ENCODE data around the gene CD40.
A peak's percentile ranks its signal among the peaks of the same experiment; 100 is the strongest.

CD40 gene

DNA sequence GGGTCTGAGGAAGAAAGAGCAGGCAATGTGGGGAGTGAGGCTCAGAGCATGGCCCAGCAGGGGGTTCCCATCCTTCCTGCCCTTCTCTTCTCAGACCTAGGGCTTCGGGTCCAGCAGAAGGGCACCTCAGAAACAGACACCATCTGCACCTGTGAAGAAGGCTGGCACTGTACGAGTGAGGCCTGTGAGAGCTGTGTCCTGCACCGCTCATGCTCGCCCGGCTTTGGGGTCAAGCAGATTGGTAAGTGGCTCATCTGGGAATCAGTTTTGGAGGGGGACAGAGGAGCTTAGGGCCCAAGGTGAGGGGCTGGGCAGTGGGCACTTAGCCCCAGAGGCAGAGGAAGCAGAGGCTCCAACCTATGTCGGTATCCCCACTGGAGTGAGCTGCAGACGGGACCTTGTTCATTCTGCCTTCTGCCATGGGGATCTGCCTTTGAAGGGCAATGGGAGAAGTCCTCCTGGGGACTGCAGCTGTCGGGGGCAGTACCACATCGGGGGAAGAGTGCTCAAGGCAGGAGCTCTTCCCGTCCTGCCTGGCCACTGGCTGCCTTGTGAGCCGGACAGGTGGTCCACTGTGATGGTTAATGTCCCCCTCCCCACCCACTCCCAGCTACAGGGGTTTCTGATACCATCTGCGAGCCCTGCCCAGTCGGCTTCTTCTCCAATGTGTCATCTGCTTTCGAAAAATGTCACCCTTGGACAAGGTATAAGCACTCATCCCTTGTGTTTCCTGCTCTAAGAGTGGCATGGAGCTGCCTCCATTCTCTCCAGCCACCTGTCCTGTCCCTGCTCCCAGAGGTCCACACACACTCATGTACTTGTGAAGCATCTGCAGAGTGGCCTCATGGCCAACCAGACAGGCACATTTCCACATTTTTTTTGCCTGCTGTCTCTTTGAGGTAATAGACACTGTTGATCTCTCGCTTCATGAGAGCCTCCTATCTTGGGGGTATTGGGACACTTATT is 4.7 kb downstream of the CD40 start:
- no peak for DNase-seq (ENCODE audit: low spot score)

DNA sequence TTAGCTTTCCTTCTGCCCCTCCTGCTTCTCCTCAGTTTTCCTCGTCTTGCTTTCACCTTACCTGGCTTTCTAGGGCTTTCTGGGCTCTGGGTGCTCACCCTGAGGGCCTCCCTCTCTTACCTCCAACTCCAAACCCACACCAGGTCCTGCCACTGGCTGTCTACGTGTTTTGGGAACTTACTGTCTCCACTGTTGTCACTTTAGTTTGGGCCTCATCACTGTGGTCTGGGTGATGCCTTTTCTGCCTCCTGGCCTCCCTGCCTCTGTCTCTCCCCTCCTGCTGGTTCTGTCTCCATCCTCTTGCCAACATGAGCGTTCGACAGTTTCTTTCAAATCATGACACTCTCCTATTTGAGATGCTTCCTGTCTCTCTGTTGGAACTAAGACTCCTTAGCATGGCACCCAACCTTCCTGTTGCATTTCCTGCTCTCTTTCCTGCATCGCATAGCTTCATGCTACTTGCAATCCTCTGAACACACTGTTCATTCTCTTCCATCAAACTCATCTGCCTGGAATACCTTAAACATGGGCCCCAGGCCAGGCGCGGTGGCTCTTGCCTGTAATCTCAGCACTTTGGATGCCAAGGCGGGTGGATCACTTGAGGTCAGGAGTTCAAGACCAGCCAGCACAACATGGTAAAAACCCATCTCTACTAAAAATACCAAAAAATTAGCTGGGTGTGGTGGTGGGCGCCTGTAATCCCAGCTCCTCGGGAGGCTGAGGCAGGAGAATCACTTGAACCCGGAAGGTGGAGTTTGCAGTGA is 5.5 kb downstream of the CD40 start:
- DNase-seq (ENCODE audit: low spot score), result no peak

- no peak for DNase-seq (ENCODE audit: low spot score)
Observed at GRCh38 chr20:46126440-46127056, 8.4 kb downstream of the CD40 start.

DNA sequence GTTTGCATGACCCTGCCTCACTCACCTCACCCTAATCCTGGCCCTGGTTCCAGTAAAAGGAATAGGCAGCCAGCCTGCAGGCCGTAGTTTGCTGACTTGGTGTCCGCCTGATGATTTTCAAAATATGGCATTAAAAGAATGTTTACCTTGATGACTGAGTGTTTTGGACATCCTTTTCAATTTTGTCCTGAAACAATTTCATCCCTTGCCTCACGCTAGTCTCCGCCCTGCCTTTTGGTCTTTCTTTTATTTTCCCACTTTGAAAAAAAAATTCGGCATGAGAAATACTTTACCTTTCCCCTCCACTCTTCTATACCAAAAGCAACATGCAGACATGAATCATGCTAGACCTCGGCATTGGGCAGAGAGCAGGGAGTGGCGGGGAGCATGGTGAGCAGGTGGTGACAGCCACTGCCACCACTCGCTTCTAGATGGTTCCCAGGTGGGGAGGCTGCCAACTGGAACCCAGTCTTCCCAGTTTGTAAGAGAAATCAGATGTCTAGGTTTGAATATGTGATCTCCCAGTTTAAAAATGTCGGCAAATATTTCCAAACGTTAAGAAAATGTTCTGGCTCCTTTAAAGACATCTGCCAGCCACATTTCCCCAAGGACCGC is 9.4 kb downstream of the CD40 start:
- DNase-seq (ENCODE audit: low spot score), result no peak

GRCh38 chr20:46128310-46129151 is 10.4 kb downstream of the CD40 start:
- DNase-seq (ENCODE audit: low spot score), result peak; percentile 69

DNA sequence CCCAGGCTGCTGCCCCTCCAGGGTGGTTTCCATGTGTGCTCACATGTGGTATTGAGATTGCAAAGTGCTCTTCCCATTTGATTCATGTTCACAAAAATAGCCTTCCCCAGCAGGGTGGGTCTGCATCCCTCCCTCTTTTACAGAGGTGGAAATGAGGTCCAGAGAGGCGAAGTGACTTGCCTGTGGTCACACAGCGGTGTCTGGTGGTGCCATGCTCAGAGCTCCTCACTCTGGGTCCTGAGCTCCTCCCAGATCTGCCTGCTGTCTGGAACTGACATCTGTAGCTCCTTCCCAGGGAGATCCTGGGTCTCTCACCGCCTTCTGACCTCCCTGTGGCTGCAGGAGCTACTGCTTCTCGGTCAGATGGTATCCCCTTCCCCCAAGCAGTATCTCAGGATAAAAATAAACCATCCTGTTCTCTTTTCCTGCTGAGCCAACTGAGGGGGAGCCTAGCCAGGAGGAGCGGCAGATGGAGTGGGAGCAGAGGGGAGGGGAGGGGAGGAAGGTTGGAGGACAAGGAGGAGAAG is 11.9 kb downstream of the CD40 start:
- no peak for DNase-seq (ENCODE audit: low spot score)

GRCh38 chr20:46130534-46130933 is 12.4 kb downstream of the CD40 start:
- DNase-seq (ENCODE audit: low spot score), result no peak

- no peak for DNase-seq (ENCODE audit: low spot score)
Observed at GRCh38 chr20:46131396-46131795, 13.3 kb downstream of the CD40 start.

DNA sequence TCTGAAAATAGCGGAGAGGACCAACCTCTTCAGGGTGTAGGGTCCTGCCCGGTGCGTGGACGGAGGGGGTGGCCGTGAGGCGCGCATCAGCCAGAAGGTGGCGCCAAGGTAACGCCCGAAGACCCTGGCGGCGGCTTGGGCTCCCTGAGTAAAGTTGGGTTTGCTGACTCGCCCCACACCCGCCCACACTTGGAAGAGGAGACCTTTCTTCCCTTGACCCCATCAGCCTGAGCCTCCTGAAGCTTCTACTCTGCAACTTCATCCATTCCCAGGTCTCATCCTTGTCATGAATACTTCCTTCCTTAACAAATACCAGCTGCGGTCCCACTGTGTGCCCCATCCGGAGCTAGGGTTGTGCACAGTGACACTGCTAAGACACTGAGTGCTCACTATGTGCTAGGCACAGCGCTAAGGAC is 14.6 kb downstream of the CD40 start:
- DNase-seq (ENCODE audit: low spot score), result peak; percentile 86

GRCh38 chr20:46133886-46134654 is 16.0 kb downstream of the CD40 start:
- no peak for DNase-seq (ENCODE audit: low spot score)

- no peak for DNase-seq (ENCODE audit: low spot score)
Observed at GRCh38 chr20:46134716-46135115, 16.6 kb downstream of the CD40 start.

GRCh38 chr20:46135856-46136633 is 17.9 kb downstream of the CD40 start:
- no peak for DNase-seq (ENCODE audit: low spot score)

DNA sequence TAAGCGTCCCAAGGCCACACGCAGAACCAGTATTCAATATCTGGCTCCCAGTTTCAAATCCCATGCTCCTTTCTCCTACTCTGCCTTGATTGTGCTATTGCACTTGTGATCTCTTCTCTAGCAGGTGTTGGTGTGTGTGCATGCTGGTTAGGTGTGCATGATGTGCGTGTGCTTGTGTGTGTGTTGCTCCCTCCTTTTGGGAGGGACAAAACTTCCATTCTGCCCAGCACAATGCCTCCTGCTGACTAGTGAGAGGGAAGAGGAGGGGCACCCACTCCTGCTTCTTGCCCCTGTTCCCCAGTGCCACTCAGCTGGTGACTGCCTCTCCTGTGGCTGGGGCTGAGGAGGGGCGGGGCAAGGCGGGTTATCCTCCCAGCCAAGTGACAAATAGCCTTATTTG is 19.7 kb downstream of the CD40 start:
- DNase-seq (ENCODE audit: low spot score), result no peak

DNA sequence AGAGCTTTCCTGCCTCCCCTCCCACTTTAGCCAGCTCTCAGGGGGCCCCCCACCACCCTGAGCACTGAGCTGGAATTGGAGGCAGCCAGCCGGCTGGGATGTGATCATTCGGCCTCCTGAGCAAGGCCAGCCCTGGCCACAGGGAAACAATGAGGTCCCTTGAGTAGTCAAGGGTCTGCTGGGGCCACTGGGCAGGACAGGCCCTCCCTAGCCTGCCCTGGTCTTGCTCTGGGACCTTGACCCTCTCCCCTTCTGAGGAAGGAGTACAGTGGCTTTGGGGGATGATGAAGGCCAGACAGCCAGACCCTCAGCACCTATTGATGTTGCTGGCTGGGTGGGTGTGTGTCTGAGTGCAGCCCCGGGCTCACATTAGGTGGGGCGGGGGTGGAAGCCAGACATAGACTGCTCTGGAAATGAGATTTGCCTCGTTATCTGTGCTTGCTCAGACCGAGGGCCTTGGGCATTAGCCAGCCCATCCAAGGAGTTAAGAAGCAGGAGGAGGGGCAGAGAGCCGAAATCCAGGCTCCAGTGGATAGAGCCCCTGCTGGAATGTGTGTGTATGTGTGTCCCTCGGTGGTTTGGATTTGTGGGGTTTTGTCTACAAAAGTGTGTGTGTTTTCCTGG is 21.3 kb downstream of the CD40 start:
- no peak for DNase-seq (ENCODE audit: low spot score)

DNA sequence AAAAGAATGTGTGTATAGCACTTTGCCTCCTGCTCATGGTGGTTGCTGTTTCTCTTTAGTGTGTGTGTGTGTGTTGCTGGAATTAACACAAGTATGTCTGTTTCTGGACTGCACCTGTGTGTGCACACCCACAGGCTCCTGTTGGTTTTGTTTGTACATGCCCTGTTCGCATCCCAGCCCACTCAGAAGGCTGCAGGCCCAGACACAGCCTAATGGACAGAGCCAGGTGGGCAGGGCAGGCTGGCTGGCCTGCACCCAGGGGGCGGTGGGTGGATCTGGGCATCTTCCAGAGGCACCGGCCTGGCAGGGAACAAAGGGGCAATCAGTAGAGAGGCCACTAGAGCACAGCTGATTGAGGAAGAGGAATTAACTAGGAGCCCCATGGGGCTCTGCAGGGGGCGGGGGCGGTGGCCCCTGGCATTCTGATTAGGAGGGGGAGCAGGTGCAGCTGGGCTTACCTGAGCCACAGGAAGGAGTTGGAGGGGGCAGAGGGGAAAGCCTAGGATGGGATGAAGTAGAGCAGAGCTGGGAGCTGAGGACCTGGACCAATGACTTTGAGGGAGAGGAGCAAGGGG is 21.9 kb downstream of the CD40 start:
- no peak for DNase-seq (ENCODE audit: low spot score)

- DNase-seq (ENCODE audit: low spot score), result no peak
Observed at GRCh38 chr20:46142124-46142523, 24.0 kb downstream of the CD40 start.

- DNase-seq (ENCODE audit: low spot score), result no peak
Observed at GRCh38 chr20:46144432-46145025, 26.4 kb downstream of the CD40 start.

GRCh38 chr20:46145713-46146112 is 27.6 kb downstream of the CD40 start:
- no peak for DNase-seq (ENCODE audit: low spot score)

All from HuH-7 (cell line).